Measurements from ENCODE around the gene TMEM259. TPM values are rescaled to one million over a fixed set of nuclear protein-coding genes. Genes with fewer than 3 reads are reported as not detected.

Gene TMEM259
- 122 TPM for total RNA-seq
- long read RNA-seq, transcript TMEM259-202 (11 exons, 2,748 nt): major isoform, 129 of 354 reads
- long read RNA-seq, transcript TMEM259-208 (1 exons, 1,637 nt): minor isoform, 60 of 354 reads
- long read RNA-seq, partial matches to known transcripts: 42 of 354 reads
- long read RNA-seq, other reads (novel, unspliced or antisense): 119 of 354 reads

GRCh38 chr19:1020868-1021425, at the start of gene TMEM259:
TMEM259 (minus strand) TSS chr19:1021123; CDS start chr19:1020996, 127 bp downstream.
- intact Hi-C loops (cut with micrococcal nuclease): no loop called here
- peak; percentile 99 for DNase-seq
- peak; percentile 91 for ATAC-seq

DNA sequence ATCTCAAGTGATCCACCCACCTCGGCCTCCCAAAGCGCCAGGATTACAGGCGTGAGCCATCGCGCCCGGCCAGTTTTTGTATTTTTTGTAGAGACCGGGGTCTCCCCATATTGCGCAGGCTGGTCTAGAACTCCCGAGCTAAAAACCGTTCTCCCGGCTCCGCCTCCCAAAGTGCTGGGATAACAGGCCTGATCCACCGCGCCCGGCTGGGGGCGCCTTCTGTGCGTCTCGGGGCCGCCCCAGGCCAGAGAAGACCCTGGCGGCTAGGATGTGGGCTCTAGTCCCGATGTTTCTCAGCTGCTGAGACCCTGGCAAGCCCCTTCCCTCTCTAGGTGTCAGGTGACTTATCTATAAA, 49.6 kb upstream of the TMEM259 start:
- DNase-seq (no peak), ATAC-seq (no peak)
- intact Hi-C loops (cut with micrococcal nuclease): no loop called here

DNA sequence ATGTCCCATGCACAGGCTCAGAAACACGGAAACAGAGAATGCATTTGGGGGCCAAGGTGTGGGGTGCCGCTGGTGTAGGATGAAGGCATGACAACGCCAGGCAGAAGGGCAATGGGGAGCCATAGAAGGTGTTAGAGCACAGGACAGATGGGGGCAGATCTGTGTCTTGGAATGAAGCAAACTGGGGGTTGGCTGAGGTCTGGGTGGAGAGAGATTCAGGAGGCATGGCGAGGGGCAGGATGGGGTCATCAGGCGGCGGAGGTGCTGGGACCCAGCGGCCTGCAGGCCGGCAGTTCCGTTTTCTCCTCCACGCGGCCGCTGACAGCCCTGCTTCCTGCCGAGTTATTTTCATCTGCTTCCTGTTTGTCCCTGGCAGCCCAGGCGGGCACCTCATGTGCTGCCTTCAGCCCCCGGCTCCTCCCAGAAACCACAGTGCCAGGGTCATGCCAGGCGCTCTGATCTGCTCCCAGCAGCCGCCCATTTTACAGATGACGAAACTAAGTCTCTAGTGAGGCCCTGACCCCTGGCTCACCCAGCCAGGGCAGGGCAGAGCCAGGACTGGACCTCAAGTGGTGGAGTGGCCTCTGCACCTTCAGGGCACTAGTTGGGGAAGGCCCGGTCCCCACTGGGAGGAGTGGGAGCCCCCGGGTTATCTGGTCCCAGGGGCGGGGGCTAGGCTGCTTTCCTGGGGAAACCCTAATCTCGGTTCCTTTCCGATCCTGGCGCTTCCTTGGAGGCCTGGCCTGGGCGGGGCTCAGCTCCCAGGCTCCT, 48.3 kb upstream of the TMEM259 start:
- intact Hi-C loops (cut with micrococcal nuclease): no loop called here
- DNase-seq (peak; percentile 81), ATAC-seq (peak; percentile 62)

- intact Hi-C loops (cut with micrococcal nuclease): no loop called here
- DNase-seq (peak; percentile 71), ATAC-seq (peak; percentile 30)
These were observed 47.4 kb upstream of the TMEM259 start for GRCh38 chr19:1068009-1069001.

- intact Hi-C loops (cut with micrococcal nuclease): no loop called here
- DNase-seq: no peak
- ATAC-seq: no peak
These were observed 46.5 kb upstream of the TMEM259 start for GRCh38 chr19:1067341-1067957.

DNA sequence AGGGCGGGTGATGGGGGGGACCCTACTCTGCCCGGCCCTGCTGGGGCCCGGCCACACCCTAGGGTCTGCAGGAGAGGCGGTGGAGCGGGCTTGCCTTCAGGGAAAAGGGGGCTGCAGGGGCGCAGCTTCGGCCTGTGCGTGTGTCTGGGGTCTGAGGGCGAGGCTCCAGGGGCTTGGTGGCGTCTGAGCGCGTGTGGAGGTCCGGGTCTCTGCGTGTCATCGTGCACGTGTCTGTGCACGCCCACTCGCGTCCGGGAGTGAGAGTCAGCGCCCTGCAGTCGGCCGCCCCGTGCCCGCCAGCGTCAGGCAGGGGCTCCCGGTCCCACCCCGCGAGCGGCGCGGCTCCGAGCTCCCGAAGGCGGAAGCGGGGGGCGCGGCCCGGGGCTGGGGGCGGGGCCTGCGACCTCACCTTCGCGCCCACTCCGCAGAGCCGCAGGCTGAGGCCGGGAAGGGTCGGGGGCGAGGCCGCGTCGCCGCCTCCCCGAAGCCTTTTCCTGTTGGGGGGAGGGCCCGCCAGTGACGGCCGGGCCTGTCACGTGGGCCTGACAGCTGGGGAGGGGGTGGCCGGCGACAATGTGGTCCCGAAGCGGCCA, 45.9 kb upstream of the TMEM259 start, which contains the start of gene ARHGAP45:
ARHGAP45 (plus strand) TSS at position 420 of the 593 bp plus-strand sequence. CDS start 239 bp downstream, outside the sequence.
- peak; percentile 68 for DNase-seq
- intact Hi-C loops (cut with micrococcal nuclease): no loop called here
- ATAC-seq: peak; percentile 16

- ATAC-seq: no peak
- intact Hi-C loops (cut with micrococcal nuclease): no loop called here
- DNase-seq: no peak
These were observed 45.4 kb upstream of the TMEM259 start for GRCh38 chr19:1066251-1066747.

DNA sequence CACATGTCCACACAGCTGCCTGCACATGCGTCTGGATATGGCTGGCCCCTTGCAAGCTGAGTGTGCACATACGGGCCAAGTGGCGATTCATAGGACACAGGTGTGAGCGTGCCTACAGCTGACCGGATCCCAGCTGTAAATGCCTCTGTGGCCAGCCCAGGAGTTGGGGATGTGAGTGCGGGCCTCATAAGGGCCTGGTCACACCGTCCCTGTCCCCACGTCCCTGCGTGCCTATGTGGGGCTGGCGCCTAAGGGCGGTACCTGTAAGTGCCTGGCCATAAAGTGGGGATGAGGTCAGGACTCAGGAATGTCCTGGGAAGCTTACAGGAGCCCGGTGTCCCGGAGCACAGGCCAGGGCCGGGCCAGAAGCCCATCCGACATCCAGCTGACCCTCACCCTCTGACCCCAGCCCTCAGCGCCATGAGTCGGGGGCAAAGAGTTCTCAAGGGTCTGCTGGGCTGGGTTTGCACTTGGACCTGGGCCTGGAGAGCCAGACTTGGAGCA, 44.7 kb upstream of the TMEM259 start:
- intact Hi-C loops (cut with micrococcal nuclease): no loop called here
- ATAC-seq: no peak
- no peak for DNase-seq

GRCh38 chr19:1064661-1065605, 44.0 kb upstream of the TMEM259 start:
- peak; percentile 80 for ATAC-seq
- peak; percentile 85 for DNase-seq
- intact Hi-C loops (cut with micrococcal nuclease): no loop called here

GRCh38 chr19:1063909-1064660, 43.2 kb upstream of the TMEM259 start:
- intact Hi-C loops (cut with micrococcal nuclease): no loop called here
- no peak for ATAC-seq
- peak; percentile 25 for DNase-seq

GRCh38 chr19:1063030-1063908, 42.3 kb upstream of the TMEM259 start:
- DNase-seq (peak; percentile 31), ATAC-seq (no peak)
- intact Hi-C loops (cut with micrococcal nuclease): no loop called here

GRCh38 chr19:1062387-1063029, 41.6 kb upstream of the TMEM259 start:
- DNase-seq (no peak), ATAC-seq (no peak)
- intact Hi-C loops (cut with micrococcal nuclease): no loop called here

GRCh38 chr19:1061987-1062386, 41.1 kb upstream of the TMEM259 start:
- peak; percentile 22 for DNase-seq
- intact Hi-C loops (cut with micrococcal nuclease): no loop called here
- ATAC-seq: no peak

DNA sequence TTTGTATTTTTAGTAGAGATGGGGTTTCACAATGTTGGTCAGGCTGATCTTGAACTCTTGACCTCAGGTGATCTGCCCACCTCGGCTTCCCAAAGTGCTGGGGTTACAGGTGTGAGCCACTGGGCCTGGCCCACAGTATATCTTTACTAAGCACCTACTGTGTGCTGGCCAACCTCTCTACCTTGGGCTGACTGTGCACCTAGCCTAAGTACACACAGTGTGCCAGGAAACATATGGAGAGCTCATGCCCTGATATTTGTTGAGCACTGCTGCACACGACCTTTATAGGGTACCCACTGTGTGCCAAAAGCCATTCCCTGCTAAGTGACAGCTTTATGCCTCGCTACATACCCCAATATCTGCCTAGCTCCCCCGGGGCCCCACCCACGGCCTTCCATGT, 39.8 kb upstream of the TMEM259 start:
- intact Hi-C loops (cut with micrococcal nuclease): no loop called here
- ATAC-seq: no peak
- DNase-seq: no peak

DNA sequence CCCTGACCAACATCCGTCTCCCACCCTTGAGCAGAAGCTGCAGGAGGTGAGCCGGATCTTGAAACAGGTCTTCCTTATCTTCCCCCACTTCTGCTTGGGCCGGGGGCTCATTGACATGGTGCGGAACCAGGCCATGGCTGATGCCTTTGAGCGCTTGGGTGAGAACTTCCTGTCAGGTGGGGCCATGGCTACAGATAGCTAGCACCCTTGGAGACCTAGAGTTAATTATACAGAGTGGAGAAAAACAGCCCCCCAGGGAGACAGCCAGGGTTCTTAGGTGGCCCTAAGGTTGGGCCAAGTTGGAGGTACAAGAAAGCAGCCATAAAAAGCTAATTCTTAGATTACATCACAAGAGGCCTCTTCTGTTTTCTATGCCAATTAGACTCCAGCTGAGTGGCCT, 37.2 kb upstream of the TMEM259 start:
- DNase-seq: no peak
- intact Hi-C loops (cut with micrococcal nuclease): no loop called here
- no peak for ATAC-seq

Data from left ventricle myocardium superior (tissue), 1 donor.